HG02678 (cell line): ENCODE measurements around the gene CDKAL1.

Experiments used
- ATAC-seq: cut with Tn5 transposase; IDR thresholded peaks from one replicate; pipeline ENCODE4 v1.9.1; 2021; ENCODE audit warnings: mild to moderate bottlenecking, moderate library complexity; ENCODE audit not compliant: unreplicated experiment

Gene CDKAL1

GRCh38 chr6:21151119-21151518 is 616.9 kb downstream of the CDKAL1 start:
- ATAC-seq, result no peak

- ATAC-seq, result no peak
Measured at GRCh38 chr6:21151530-21151929, 617.3 kb downstream of the CDKAL1 start.

DNA sequence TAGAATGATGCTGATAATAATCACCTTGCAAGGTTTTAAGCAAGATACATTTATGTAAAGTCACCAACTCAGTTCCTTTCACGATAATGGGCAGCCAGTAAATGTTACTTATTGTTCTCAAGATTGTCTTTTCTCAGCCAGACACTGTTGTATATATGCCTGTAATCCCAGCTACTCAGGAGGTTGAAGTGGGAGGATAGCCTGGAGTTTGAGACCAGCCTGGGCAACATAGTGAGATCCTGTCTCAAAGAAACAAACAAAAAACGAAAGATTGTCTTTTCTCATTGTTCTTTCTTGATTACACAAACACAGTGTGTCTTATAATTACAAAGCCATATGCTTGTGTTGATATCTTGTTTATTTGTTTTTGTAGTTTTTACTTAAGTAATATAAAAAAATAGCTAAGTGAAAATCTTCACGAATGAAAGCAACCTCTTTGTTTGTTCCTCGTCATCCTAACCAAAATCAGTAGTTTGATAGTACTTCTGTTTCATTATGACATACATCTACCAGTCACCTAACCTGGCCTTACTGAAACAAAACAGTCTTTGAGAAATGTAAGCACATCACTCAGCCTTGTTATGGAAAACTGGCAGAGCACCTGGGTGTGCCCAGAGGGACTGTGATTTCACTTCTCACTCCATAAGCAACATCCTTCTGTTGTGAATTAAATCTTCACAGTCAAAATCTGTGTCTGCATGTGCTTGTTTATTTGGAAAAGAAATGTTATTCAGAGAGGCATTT is 623.1 kb downstream of the CDKAL1 start:
- ATAC-seq, result peak; percentile 82

DNA sequence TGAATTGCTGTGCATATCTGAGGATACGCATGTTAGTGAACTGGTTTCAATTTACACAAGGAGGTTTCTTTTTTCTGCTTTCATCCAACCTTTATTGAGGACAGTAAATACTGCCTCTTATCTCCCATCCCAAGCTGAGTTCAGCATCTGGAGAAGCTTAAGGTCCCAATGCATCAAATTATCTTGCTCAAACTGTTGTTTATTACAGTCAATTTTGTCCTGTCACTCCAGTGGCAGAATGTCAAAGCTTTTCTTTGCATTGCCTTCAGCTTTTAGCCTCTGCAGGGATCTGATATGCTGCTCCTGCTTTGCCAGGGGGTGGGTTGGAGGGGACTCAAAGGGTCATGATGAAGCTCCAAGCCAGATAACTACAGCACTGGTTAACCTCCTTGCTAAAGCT is 623.9 kb downstream of the CDKAL1 start:
- no peak for ATAC-seq

- ATAC-seq, result peak; percentile 51
Measured at GRCh38 chr6:21158873-21159272, 624.6 kb downstream of the CDKAL1 start.

DNA sequence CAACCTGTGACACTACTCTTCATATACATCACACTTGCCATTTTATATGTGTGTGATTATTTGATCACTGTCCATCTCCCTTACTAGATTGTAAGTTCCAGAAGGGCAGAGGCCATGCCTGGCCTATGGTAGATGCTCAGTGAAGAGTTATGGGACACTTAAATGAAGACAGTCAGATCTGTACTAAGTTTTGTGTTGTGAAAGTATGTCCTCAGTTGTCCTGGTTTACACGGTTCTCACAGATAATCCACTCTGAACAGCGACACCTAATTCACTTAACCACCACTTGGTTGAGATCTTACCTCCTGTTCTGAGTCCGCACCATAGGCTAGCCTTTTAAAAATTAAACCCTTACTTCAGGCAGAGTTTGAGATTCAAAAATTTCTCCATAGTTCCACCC is 625.2 kb downstream of the CDKAL1 start:
- ATAC-seq, result peak; percentile 24

DNA sequence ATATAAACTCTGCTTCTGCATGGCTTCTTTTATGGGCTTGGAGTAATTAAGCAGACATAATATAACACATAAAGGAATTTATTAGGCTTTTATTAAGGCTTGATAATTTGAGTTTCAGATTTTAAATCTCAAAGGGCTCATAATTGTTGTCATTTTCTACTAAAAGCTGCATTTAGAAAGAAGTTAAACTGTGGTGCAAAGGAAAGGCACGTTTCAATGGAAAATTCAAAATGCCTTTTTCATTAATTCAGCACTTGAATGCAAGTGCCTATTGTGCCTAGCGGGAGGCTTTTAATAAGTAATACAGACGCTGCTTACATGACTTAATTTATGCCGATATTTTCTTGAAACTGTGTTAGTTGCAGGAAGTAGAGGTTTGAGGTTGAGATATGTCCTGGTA is 627.5 kb downstream of the CDKAL1 start:
- ATAC-seq, result no peak

- ATAC-seq, result no peak
Measured at GRCh38 chr6:21163110-21163837, 629.0 kb downstream of the CDKAL1 start.

GRCh38 chr6:21163838-21164180 is 629.6 kb downstream of the CDKAL1 start:
- ATAC-seq, result no peak

- ATAC-seq, result peak; percentile 79
Measured at GRCh38 chr6:21164768-21165326, 630.6 kb downstream of the CDKAL1 start.

DNA sequence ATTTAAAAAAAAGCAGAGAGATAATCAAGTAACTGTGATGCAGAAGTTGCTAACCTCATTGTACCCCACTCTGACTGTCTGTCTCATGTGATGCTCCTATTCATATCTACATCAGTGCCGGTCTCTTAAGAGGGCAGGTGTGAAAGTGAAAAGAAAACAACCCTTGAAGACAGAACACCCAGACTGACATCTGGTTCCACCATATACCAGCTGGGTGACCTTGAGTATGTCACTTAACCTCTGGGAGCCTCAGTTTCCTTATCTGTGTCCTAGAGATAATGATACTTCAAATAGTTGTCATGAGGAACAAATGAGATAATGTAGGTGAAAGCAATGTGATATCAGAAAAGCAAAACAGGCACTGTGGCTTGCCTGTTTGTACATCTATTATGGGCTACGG is 632.5 kb downstream of the CDKAL1 start:
- ATAC-seq, result peak; percentile 51

- ATAC-seq, result no peak
Measured at GRCh38 chr6:21167790-21168189, 633.5 kb downstream of the CDKAL1 start.

DNA sequence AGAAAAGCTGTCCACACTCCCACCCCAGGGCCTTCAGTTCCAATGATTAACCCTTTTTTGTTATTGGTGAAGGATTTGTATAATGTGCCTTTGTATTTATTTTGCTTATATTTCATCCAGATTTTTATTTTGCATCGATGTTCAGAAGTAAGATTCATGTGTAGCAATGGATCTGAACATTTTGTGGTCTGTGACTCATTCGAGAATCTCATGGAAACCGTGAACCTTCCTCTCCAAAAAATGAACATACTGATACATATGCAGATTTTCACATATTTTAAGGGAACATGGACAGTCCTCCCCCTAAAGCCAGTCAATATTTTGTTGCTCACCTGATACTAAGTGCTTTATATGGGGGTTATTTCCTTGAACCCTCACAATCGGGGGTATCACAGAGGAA is 637.5 kb downstream of the CDKAL1 start:
- ATAC-seq, result no peak

- no peak for ATAC-seq
Measured at GRCh38 chr6:21173031-21173430, 638.8 kb downstream of the CDKAL1 start.

GRCh38 chr6:21173678-21174077 is 639.4 kb downstream of the CDKAL1 start:
- no peak for ATAC-seq

- no peak for ATAC-seq
Measured at GRCh38 chr6:21176197-21176596, 641.9 kb downstream of the CDKAL1 start.

GRCh38 chr6:21180155-21180554 is 645.9 kb downstream of the CDKAL1 start:
- ATAC-seq, result peak; percentile 76

DNA sequence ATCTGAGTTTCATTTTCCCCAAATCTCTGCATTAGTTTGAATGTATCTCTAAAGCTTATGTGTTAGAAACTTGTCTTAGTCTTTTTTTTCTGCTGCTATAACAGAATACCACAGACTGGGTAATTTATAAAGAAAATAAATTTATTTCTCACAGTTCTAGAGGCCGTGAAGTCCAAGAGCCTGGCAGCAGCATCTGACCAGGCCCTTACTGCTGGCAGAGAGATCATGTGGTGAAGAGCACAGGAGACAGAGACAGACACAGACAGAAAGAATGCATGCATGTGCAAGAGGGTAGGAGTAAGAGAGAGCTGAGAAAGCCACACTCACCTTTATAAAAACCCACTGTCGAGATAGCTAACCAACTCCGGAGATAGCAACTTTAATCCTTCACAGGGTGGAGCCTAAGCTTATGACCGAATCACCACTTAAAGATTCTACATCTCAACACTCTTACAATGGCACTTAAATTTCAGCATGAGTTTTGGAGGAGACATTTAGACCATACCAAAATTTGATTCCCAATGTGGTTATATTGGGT is 646.6 kb downstream of the CDKAL1 start:
- ATAC-seq, result no peak

- peak; percentile 70 for ATAC-seq
Measured at GRCh38 chr6:21181866-21182265, 647.6 kb downstream of the CDKAL1 start.

- ATAC-seq, result no peak
Measured at GRCh38 chr6:21182589-21182988, 648.3 kb downstream of the CDKAL1 start.

DNA sequence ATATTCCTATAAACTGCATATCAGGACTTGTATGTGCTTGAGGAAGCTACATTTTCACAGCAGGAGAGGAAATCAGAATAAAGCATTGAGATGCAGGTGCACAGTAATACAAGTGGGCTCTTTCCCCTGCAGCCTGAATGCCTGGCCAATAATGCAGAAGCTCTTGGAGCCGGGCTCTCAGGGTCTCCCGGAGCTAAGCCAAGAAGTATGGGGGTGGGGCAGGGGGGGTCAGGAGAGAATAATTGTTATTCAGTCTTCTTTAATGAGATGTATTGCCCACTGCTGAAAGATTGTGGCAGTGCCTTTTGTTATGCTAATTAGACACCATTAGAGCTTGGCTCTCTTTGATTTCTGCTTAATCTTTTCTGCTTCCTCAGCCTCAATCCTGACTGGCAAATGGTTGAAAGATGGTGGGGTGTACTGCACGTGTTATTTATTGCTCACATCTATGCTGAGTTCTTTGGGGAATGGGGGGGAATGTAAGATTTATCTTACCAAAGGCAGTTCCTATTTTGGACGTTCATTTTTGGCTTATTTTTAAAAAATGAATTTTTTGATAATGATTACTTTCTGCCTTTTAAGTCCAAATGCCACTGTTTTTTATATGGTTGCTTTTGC is 651.7 kb downstream of the CDKAL1 start:
- ATAC-seq, result no peak
